ENCODE data around the gene NUP93.
"Not testable (repeated sequence)": the region's sequence is repeated elsewhere in the genome, so short reads cannot be mapped to it uniquely, and the experiment has no call there.

NUP93 gene

GRCh38 chr16:56780646-56781045 lies 50.7 kb downstream of the NUP93 start:
- no peak for DNase-seq

GRCh38 chr16:56781528-56781961 lies 51.6 kb downstream of the NUP93 start:
- DNase-seq = no peak

- DNase-seq = no peak
These were observed 53.4 kb downstream of the NUP93 start for GRCh38 chr16:56783344-56783743.

- no peak for DNase-seq
These were observed 55.4 kb downstream of the NUP93 start for GRCh38 chr16:56785317-56785716.

GRCh38 chr16:56787167-56787566 lies 57.2 kb downstream of the NUP93 start:
- no peak for DNase-seq

GRCh38 chr16:56788435-56788834 lies 58.5 kb downstream of the NUP93 start:
- DNase-seq = no peak

- DNase-seq = peak; percentile 3
These were observed 59.4 kb downstream of the NUP93 start for GRCh38 chr16:56789360-56789759.

- DNase-seq = no peak
These were observed 63.0 kb downstream of the NUP93 start for GRCh38 chr16:56792967-56793366.

GRCh38 chr16:56793492-56793891 lies 63.6 kb downstream of the NUP93 start:
- no peak for DNase-seq

GRCh38 chr16:56795011-56795410 lies 65.1 kb downstream of the NUP93 start:
- DNase-seq = no peak

- DNase-seq = not testable (repeated sequence)
These were observed 67.1 kb downstream of the NUP93 start for GRCh38 chr16:56797038-56797437.

- DNase-seq = no peak
These were observed 67.9 kb downstream of the NUP93 start for GRCh38 chr16:56797861-56798260.

GRCh38 chr16:56798955-56799354 lies 69.0 kb downstream of the NUP93 start:
- DNase-seq = no peak

- no peak for DNase-seq
These were observed 70.4 kb downstream of the NUP93 start for GRCh38 chr16:56800355-56800754.

- no peak for DNase-seq
These were observed 71.8 kb downstream of the NUP93 start for GRCh38 chr16:56801762-56802161.

GRCh38 chr16:56807011-56807675 lies 77.2 kb downstream of the NUP93 start:
- DNase-seq = no peak

GRCh38 chr16:56807676-56808067 lies 77.7 kb downstream of the NUP93 start:
- DNase-seq = not testable (repeated sequence)

- no peak for DNase-seq
These were observed 81.0 kb downstream of the NUP93 start for GRCh38 chr16:56810954-56811353.

- DNase-seq = not testable (repeated sequence)
These were observed 81.7 kb downstream of the NUP93 start for GRCh38 chr16:56811602-56812001.

- DNase-seq = no peak
These were observed 83.0 kb downstream of the NUP93 start for GRCh38 chr16:56812884-56813283.

- no peak for DNase-seq
These were observed 84.9 kb downstream of the NUP93 start for GRCh38 chr16:56814537-56815432.

GRCh38 chr16:56815721-56816120 lies 85.8 kb downstream of the NUP93 start:
- no peak for DNase-seq

- DNase-seq = no peak
These were observed 87.1 kb downstream of the NUP93 start for GRCh38 chr16:56817056-56817455.

GRCh38 chr16:56817938-56818337 lies 88.0 kb downstream of the NUP93 start:
- DNase-seq = no peak
